ENCODE results near the gene PIK3AP1.
A peak's percentile ranks its signal among the peaks of the same experiment; 100 is the strongest.

PIK3AP1 gene

GRCh38 chr10:96587264-96588059 is 132.9 kb downstream of the PIK3AP1 start:
- Histone ChIP-seq H3K4me1 (ENCODE audit: low read depth, poor library complexity, severe bottlenecking) (peaks cover 30% of the 10 kb centered on the region), H3K9ac (peak overlapping the region; percentile 92), H3K4me2 (peak overlapping the region; percentile 81), H3K36me3 (ENCODE audit: insufficient read depth) (no peaks in the 10 kb centered on the region), H3K79me2 (ENCODE audit: insufficient read depth, low read depth) (peaks cover 43% of the 10 kb centered on the region), H3K27me3 (ENCODE audit: insufficient read depth, low read depth) (no peaks in the 10 kb centered on the region), H4K20me1 (ENCODE audit: insufficient read depth) (peaks cover 20% of the 10 kb centered on the region), H3K27ac (peak overlapping the region; percentile 90), H2AFZ (ENCODE audit: low read depth) (peak overlapping the region; percentile 93), H3K4me3 (IDR thresholded peaks at IDR 0.05; ENCODE audit: insufficient read depth, low read depth, low read length) (no peak overlapping the region)
- no peak for TF ChIP-seq CTCF (conservative IDR thresholded peaks at IDR 0.05; ENCODE audit: low read depth, low read length)

GRCh38 chr10:96586419-96587263 is 133.7 kb downstream of the PIK3AP1 start, which contains the start of gene TM9SF3:
TSS of gene TM9SF3 (minus strand) at chr10:96587012. CDS start at chr10:96586835, 177 bp downstream.
- H2AFZ ChIP-seq (ENCODE audit: low read depth), result peak within 1 kb of the TSS; percentile 93
- no peak for TF ChIP-seq CTCF (conservative IDR thresholded peaks at IDR 0.05; ENCODE audit: low read depth, low read length)
- peak within 1 kb of the TSS; percentile 92 for H3K9ac ChIP-seq
- H3K4me2 ChIP-seq, result peak within 1 kb of the TSS; percentile 81
- H3K27me3 ChIP-seq (ENCODE audit: insufficient read depth, low read depth), result no peaks in the 10 kb centered on the region
- peaks cover 51% of the 10 kb centered on the region for H3K79me2 ChIP-seq (ENCODE audit: insufficient read depth, low read depth)
- peaks cover 30% of the 10 kb centered on the region for H3K4me1 ChIP-seq (ENCODE audit: low read depth, poor library complexity, severe bottlenecking)
- peak within 1 kb of the TSS; percentile 90 for H3K27ac ChIP-seq
- peaks cover 27% of the 10 kb centered on the region for H4K20me1 ChIP-seq (ENCODE audit: insufficient read depth)
- no peak within 1 kb of the TSS for H3K4me3 ChIP-seq (IDR thresholded peaks at IDR 0.05; ENCODE audit: insufficient read depth, low read depth, low read length)
- H3K36me3 ChIP-seq (ENCODE audit: insufficient read depth), result no peaks in the 10 kb centered on the region

GRCh38 chr10:96585736-96586418 is 134.4 kb downstream of the PIK3AP1 start:
- H4K20me1 ChIP-seq (ENCODE audit: insufficient read depth), result peaks cover 35% of the 10 kb centered on the region

More at GRCh38 chr10:96585736-96586418, 134.4 kb downstream of the PIK3AP1 start:
- Histone ChIP-seq H3K79me2 (ENCODE audit: insufficient read depth, low read depth) (peaks cover 58% of the 10 kb centered on the region), H3K27ac (peak overlapping the region; percentile 90), H3K9ac (peak overlapping the region; percentile 92), H3K4me2 (peak overlapping the region; percentile 76), H3K4me3 (IDR thresholded peaks at IDR 0.05; ENCODE audit: insufficient read depth, low read depth, low read length) (no peak overlapping the region), H3K36me3 (ENCODE audit: insufficient read depth) (no peaks in the 10 kb centered on the region), H2AFZ (ENCODE audit: low read depth) (peak overlapping the region; percentile 47), H3K27me3 (ENCODE audit: insufficient read depth, low read depth) (no peaks in the 10 kb centered on the region), H3K4me1 (ENCODE audit: low read depth, poor library complexity, severe bottlenecking) (peaks cover 30% of the 10 kb centered on the region)
- TF ChIP-seq CTCF (conservative IDR thresholded peaks at IDR 0.05; ENCODE audit: low read depth, low read length), result no peak

All from KMS-11 (cell line).